HG03280 (cell line): Measurements from ENCODE around the gene SIGLEC8.
"Not testable (repeated sequence)": the region's sequence is repeated elsewhere in the genome, so short reads cannot be mapped to it uniquely, and the experiment has no call there.

ENCODE experiments used
- ATAC-seq: cut with Tn5 transposase; IDR thresholded peaks from one replicate; pipeline ENCODE4 v1.9.1; 2021; ENCODE audit warnings: mild to moderate bottlenecking, moderate library complexity; ENCODE audit not compliant: unreplicated experiment

SIGLEC8 gene

GRCh38 chr19:51473009-51473707 is 14.9 kb upstream of the SIGLEC8 start:
- no peak for ATAC-seq

- no peak for ATAC-seq
These were observed 14.4 kb upstream of the SIGLEC8 start for GRCh38 chr19:51472607-51473006.

GRCh38 chr19:51471527-51471926 is 13.3 kb upstream of the SIGLEC8 start:
- ATAC-seq = no peak

- ATAC-seq = no peak
These were observed 12.7 kb upstream of the SIGLEC8 start for GRCh38 chr19:51470966-51471365.

GRCh38 chr19:51469629-51470028 is 11.4 kb upstream of the SIGLEC8 start:
- ATAC-seq = no peak

GRCh38 chr19:51469162-51469561 is 10.9 kb upstream of the SIGLEC8 start:
- ATAC-seq = no peak

GRCh38 chr19:51468545-51468920 is 10.3 kb upstream of the SIGLEC8 start:
- no peak for ATAC-seq

- no peak for ATAC-seq
These were observed 9.8 kb upstream of the SIGLEC8 start for GRCh38 chr19:51467864-51468544.

- ATAC-seq = no peak
These were observed 8.5 kb upstream of the SIGLEC8 start for GRCh38 chr19:51466723-51467122.

GRCh38 chr19:51463976-51464581 is 5.8 kb upstream of the SIGLEC8 start:
- ATAC-seq = not testable (repeated sequence)

- no peak for ATAC-seq
These were observed 4.4 kb upstream of the SIGLEC8 start for GRCh38 chr19:51462681-51463080.

- ATAC-seq = no peak
These were observed 4.0 kb upstream of the SIGLEC8 start for GRCh38 chr19:51462276-51462675.

- ATAC-seq = no peak
These were observed 3.5 kb upstream of the SIGLEC8 start for GRCh38 chr19:51461723-51462161.

- no peak for ATAC-seq
These were observed 2.1 kb upstream of the SIGLEC8 start for GRCh38 chr19:51460164-51460992.

GRCh38 chr19:51458899-51459505 is 748 bp upstream of the SIGLEC8 start:
- no peak for ATAC-seq

GRCh38 chr19:51457351-51458013 is 772 bp downstream of the SIGLEC8 start:
- ATAC-seq = no peak

- no peak for ATAC-seq
These were observed 1.5 kb downstream of the SIGLEC8 start for GRCh38 chr19:51456541-51457290.

- no peak for ATAC-seq
These were observed 7.4 kb downstream of the SIGLEC8 start for GRCh38 chr19:51450730-51451307.

- ATAC-seq = no peak
These were observed 9.7 kb downstream of the SIGLEC8 start for GRCh38 chr19:51448411-51449016.
